Measurements from ENCODE around the gene NUCB1.

NUCB1 gene

DNA sequence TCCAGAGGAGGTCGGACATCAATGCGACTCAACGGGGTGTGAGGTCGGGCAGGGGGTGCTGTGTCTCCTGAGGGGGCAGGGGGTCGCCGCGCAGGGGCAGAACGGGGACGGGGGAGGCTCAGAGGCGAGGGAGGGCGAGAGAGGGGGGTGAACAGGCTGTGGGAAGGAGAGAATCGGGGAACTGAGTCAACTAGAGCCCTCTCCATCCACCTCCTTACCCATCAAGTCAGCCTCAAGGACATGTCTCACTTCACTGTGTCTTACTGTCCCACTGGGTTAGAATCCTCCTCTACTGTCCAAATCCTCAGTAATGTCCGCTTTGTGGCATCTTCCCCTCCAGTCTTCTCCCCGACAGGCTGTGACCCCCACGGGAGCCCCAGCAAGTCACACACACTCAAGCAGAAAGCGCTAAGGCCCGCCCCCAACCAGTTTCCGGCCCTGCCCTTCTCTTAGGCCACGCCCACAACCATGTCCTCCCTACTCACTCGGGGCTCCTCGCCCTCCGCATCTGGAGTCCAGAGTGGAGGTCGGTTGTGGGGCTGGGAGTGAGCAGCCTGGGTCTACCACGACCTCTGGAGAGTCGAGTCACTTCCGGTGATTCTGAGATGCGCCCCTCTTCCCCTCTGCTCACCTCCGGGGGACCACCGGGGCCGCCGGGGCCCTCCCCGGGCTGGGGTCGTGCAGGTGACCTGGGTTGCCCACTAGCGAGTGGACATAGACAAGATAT lies 41.0 kb upstream of the NUCB1 start:
- peak; percentile 82 for DNase-seq (ENCODE audit: extremely low read depth, insufficient read length)
- H3K4me3 ChIP-seq (replicated peaks; ENCODE audit: low read depth, low read length), result peak overlapping the region; percentile 64
- H3K36me3 ChIP-seq (ENCODE audit: control insufficient read depth, insufficient read depth, low read length), result no peaks in the 10 kb centered on the region
- no peaks in the 10 kb centered on the region for H3K27me3 ChIP-seq (replicated peaks; ENCODE audit: control insufficient read depth, insufficient read depth, low read length)
- no peak for TF ChIP-seq CTCF (IDR thresholded peaks at IDR 0.05; ENCODE audit: insufficient read depth, low read length, poor library complexity, severe bottlenecking)

- no peak for TF ChIP-seq CTCF (IDR thresholded peaks at IDR 0.05; ENCODE audit: insufficient read depth, low read length, poor library complexity, severe bottlenecking)
- Histone ChIP-seq H3K27me3 (replicated peaks; ENCODE audit: control insufficient read depth, insufficient read depth, low read length) (no peaks in the 10 kb centered on the region), H3K4me3 (replicated peaks; ENCODE audit: low read depth, low read length) (peak overlapping the region; percentile 64), H3K36me3 (ENCODE audit: control insufficient read depth, insufficient read depth, low read length) (no peaks in the 10 kb centered on the region)
- peak; percentile 68 for DNase-seq (ENCODE audit: extremely low read depth, insufficient read length)
Measured at GRCh38 chr19:48859711-48860572, 40.2 kb upstream of the NUCB1 start.

DNA sequence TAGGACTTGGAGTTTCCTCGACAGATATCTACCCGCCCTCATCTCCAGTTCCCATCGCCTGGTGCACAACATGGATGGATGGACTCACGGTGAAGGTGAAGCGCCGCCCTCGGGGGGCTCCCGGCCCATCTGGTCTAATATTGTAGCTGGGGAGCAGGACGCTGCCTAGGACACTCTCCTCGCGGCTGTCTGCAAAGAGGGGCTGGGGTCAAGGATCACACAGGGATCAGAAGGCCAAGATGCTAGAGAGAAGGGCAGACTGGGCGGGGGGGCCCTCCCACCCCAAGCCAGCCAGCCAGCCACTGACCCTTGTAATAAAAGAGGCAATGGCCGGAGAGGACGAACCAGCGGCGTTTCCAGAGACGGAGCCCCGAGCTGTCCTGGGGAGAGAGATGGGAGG lies 38.8 kb upstream of the NUCB1 start:
- no peak overlapping the region for H3K4me3 ChIP-seq (replicated peaks; ENCODE audit: low read depth, low read length)
- H3K36me3 ChIP-seq (ENCODE audit: control insufficient read depth, insufficient read depth, low read length), result no peaks in the 10 kb centered on the region
- no peak for DNase-seq (ENCODE audit: extremely low read depth, insufficient read length)
- no peaks in the 10 kb centered on the region for H3K27me3 ChIP-seq (replicated peaks; ENCODE audit: control insufficient read depth, insufficient read depth, low read length)
- TF ChIP-seq CTCF (IDR thresholded peaks at IDR 0.05; ENCODE audit: insufficient read depth, low read length, poor library complexity, severe bottlenecking), result no peak

DNA sequence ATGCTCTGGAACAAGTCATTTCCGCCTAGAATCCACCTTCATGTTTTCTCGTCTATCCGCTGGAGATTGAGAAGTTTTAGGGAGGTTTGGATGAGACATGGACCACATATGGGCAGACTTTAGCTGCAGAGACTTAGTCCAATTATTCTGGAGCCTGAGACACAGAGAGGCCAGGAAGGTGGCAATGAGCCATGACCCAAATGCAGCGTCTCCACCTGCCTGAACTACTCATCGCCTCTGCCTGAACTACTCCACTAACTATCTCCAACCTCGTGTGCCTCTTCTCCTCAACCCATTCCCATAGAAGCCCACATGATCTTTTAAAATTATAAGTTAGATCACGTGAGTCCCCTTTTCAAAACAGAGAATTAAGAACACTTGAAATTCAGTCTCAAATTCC lies 37.3 kb upstream of the NUCB1 start:
- Histone ChIP-seq H3K27me3 (replicated peaks; ENCODE audit: control insufficient read depth, insufficient read depth, low read length) (no peaks in the 10 kb centered on the region), H3K36me3 (ENCODE audit: control insufficient read depth, insufficient read depth, low read length) (no peaks in the 10 kb centered on the region), H3K4me3 (replicated peaks; ENCODE audit: low read depth, low read length) (no peak overlapping the region)
- TF ChIP-seq CTCF (IDR thresholded peaks at IDR 0.05; ENCODE audit: insufficient read depth, low read length, poor library complexity, severe bottlenecking), result no peak
- no peak for DNase-seq (ENCODE audit: extremely low read depth, insufficient read length)

GRCh38 chr19:48866692-48867091 lies 33.4 kb upstream of the NUCB1 start:
- H3K27me3 ChIP-seq (replicated peaks; ENCODE audit: control insufficient read depth, insufficient read depth, low read length), result no peaks in the 10 kb centered on the region
- no peak for TF ChIP-seq CTCF (IDR thresholded peaks at IDR 0.05; ENCODE audit: insufficient read depth, low read length, poor library complexity, severe bottlenecking)
- no peak overlapping the region for H3K4me3 ChIP-seq (replicated peaks; ENCODE audit: low read depth, low read length)
- H3K36me3 ChIP-seq (ENCODE audit: control insufficient read depth, insufficient read depth, low read length), result no peaks in the 10 kb centered on the region
- no peak for DNase-seq (ENCODE audit: extremely low read depth, insufficient read length)
